DMS 273 (cell line): ENCODE results near the gene STK16.
A peak's percentile ranks its signal among the peaks of the same experiment; 100 is the strongest.
"Not testable (repeated sequence)": the region's sequence is repeated elsewhere in the genome, so short reads cannot be mapped to it uniquely, and the experiment has no call there.

Source experiments
- DNase-seq: peaks from one replicate; lab custom pipeline; 2025; ENCODE audit not compliant: unreplicated experiment; lab: John Stamatoyannopoulos, UW

Gene STK16, protein sequence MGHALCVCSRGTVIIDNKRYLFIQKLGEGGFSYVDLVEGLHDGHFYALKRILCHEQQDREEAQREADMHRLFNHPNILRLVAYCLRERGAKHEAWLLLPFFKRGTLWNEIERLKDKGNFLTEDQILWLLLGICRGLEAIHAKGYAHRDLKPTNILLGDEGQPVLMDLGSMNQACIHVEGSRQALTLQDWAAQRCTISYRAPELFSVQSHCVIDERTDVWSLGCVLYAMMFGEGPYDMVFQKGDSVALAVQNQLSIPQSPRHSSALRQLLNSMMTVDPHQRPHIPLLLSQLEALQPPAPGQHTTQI

GRCh38 chr2:219245148-219245898 lies at the start of gene STK16, which contains the start of gene GLB1L:
TSS of gene STK16 (plus strand) at chr2:219245479. CDS start at chr2:219246000, 521 bp downstream.
TSS of gene GLB1L (minus strand) at chr2:219245444. CDS start at chr2:219243573, 1,871 bp downstream.
- DNase-seq, result peak; percentile 96

DNA sequence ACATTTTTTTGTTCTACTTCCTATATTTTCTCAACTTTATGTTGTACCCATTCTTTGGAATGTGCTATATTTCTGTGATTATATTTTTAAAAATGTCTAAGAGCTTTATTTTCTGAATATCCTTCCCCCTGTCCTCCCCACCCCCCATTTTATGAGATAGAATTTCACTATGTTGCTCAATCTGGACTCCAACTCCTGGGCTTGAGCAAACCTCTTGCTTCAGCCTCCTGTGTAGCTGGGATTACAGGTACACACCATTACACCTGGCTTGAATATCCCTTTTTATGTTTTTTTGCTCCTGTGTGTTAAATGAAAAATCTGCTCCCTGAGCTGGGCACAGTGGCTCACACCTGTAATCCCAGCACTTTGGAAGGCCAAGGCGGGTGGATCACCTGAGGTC lies 47.9 kb upstream of the STK16 start:
- DNase-seq, result no peak

DNA sequence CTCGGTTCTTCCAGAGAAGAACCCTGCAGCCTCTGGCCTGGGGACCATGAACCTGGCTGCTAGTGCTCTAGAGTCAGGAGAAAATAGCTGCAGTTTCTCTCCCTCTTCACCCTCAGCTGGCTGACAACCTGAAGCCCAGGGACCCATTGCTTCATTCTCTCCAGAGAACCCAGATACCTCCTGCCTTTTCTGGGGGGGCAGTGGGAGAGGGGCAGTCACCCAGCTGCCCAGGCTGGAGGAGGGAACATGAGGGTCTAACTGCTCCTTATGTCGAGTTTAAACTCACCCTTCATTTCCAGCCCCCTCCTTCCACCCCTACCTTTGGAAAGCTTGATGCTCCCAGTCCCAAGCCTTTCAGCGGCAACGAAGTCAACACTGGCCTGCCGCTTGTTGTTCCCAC lies 46.3 kb upstream of the STK16 start:
- DNase-seq, result no peak

- no peak for DNase-seq
Measured at GRCh38 chr2:219199470-219200211, 45.6 kb upstream of the STK16 start.

- DNase-seq, result not testable (repeated sequence)
Measured at GRCh38 chr2:219200502-219201326, 44.6 kb upstream of the STK16 start.

DNA sequence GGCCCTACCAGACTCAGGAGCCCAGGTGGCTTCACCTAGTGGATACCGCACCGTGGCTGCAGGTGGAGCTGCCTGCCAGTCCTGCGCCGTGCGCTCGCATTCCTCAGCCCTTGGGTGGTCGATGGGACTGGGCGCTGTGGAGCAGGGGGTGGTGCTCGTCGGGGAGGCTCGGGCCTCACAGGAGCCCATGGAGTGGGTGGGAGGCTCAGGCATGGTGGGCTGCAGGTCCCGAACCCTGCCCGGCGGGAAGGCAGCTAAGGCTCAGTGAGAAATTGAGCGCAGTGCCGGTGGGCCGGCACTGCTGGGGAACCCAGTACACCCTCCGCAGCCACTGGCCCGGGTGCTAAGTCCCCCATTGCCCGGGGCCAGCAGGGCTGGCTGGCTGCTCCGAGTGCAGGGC lies 43.9 kb upstream of the STK16 start:
- DNase-seq, result not testable (repeated sequence)

- DNase-seq, result no peak
Measured at GRCh38 chr2:219204425-219205164, 40.7 kb upstream of the STK16 start.

GRCh38 chr2:219205165-219205538 lies 40.1 kb upstream of the STK16 start:
- DNase-seq, result no peak

DNA sequence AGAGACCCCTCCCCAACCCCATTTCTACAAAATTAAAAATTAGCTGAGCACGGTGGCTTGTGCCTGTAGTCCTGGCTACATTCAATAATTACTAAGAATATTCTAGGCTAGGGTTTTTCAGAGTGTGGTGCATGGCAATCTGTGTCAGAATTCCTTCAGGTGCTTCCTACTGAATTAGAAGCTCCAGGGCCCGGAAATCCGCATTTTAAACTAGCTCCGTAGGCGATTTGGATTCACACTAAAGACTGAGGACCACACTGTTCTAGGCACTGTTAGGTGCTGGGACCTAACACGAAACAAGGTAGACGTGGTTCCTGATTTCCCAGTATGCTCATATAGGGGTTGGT lies 39.3 kb upstream of the STK16 start:
- no peak for DNase-seq

DNA sequence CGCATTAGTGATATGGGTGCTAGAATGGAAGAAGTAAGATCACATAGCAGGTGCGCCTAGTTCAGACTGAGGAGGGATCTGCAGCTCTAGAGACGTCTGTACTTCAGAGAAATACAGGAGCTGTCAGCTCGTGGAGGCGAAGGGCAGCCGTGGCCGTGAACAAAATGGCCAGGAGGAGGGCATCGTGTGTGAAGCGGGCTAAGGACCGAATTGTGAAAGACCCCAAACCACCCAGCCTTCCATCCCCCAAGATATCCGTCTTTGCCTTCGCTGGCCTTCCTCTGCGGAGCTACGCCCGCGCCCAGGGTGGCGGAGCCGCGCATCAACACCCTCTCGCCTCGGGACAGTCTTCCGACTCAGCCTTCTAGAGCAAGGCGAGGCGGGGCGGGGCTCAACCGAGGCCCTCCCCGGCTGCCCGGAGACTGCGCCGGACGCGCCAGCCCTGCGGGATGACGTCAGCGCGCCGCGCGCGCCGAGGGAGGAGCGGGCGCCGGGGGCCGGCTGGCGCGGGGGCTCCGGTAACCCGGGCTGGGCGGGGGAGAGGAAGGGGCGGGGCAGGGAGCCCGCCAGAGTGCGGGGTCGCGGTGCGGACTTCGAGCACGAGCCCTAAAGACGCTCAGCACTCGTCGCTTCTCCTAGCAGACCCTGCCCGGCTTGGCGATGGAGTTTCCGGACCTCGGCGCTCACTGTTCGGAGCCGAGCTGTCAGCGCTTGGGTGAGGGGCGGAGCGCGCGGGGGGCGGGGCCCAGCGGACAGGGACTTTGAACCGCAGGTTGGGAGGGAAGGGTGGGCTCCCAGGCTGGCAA lies 38.7 kb upstream of the STK16 start, which contains the start of gene ZFAND2B:
TSS of gene ZFAND2B (plus strand) at position 455 of the 806 bp plus-strand sequence. CDS start at position 661, 206 bp downstream.
- peak; percentile 98 for DNase-seq

GRCh38 chr2:219207134-219207883 lies 38.0 kb upstream of the STK16 start:
- no peak for DNase-seq

DNA sequence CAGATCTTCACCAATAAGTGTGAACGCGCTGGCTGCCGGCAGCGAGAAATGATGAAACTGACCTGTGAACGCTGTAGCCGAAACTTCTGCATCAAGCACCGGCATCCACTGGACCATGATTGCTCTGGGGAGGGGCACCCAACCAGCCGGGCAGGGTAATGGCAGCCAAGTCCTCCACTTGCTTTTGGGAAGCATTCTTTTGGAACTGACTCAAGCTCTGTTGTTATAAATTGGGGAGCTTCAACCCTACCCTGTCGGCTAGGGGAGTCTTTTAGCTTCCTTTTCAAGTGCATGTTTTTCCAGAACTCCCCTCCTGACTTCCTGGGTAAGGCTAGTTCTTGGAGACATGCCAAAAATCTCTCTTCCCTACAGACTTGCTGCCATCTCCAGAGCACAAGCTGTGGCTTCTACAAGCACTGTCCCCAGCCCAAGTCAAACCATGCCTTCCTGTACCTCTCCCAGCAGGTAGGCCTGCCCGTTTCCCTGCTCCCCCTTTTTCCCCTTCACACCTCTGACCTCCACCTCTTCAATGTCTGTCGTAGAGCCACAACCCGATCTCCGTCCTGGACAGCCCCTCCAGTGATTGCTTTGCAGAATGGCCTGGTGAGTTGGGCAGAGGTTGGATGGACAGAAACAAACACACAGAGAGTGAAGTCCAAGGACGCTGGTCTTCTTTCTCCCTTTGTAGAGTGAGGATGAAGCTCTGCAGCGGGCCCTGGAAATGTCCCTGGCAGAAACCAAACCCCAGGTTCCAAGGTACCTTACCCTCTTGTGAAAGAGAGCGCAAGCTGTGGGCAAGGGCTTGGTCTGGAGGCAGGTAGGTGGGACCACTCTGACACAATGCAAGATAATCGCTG lies 37.2 kb upstream of the STK16 start:
- DNase-seq, result peak; percentile 65

DNA sequence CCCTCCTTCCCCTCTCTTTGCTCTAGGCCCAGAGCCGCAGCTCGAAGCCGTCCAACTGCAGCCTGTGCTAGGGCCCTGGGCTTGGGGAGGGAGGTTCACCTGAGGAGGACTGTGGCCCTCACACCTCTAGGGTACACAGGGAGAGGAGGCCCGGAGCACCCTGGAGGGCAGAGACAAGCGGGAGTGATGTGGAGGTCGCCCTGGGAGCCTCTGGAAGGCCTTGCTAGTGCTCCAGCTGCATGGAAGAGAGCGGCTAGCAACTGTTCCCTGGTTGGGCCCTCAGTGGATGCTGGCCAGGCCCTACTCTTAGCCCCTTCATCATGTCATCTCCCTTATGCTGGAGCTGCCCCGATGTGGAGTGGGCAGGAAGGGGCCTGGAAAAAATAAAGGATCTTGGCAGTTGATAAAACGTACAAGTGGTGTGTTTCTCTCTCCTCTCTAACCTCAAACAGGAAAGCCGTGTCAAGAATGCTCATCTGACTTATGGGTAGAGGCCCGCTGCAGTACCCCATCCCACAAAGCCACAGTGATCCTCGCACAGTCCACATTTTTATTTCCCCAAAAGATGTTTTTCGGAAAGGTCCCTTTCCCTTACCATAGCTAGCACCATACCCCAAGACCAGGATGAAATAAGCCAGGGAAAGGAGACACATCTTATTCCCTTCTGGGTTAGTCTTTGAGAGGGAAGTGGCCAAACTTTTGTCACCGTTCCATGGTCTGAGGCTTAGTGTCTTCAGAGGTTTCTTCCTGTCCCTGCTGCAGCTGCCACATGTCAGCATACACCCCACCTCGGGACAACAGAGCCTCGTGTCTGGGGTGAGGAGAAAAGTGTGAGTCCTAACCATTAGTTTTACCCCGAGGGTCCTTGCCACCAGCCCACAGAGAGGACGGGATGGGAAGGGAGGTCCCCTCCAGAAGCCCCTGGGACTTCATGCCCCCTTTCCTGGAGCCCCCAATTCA lies 35.8 kb upstream of the STK16 start:
- no peak for DNase-seq

DNA sequence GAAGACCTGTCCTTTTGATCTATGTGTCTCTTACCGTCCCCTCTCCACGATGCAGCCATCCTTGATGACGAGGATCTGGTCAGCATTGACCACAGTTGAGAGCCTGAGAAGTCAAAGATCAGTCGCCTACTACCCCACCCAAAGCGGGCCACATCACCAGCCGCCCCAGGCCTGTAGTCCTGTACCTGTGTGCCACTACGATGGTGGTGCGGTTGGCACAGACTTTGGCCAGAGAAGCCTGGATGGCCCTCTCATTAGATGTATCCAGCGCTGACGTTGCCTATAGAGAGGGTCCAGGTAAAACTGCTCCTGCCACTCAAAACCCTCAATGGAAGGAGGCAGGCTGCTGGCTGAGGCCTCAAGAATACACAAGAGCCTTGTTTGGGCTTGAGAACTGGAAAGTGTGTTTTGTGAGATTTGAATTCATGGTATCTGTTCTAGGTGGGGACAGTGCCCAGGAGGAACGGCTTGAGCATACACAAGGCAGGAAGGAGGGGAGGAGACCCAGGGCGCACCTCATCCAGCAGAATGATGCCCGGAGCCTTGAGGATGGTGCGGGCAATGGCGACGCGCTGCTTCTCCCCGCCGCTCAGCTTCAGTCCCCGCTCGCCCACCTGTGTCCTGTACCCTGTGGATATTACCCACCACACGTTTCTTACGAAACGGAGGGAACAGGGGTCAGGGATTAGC lies 34.9 kb upstream of the STK16 start:
- no peak for DNase-seq

- no peak for DNase-seq
Measured at GRCh38 chr2:219210886-219211362, 34.4 kb upstream of the STK16 start.

DNA sequence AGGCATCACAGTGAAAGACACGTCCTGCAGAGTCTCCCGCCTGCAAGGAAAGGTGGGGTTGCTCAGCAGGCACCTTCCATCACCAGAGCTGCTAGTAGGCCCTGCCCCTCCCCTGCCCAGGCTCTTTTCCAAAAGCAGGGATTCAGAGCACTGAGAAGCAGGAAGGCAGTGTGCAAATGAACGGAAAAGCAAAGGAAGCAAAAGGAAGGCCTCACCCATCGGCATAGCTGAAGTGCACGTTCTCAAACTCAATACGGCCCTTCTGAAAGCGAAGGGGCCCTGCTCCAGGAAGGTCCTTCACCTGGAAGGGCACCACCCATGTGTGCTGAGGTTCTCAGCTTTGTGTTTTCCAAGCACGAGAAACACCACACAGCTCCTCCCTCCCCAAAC lies 32.3 kb upstream of the STK16 start:
- DNase-seq, result no peak
